Ovary (tissue), 9 donors: ENCODE results near the gene LRRC8E. TPM values are rescaled to one million over a fixed set of nuclear protein-coding genes. Genes with fewer than 3 reads are reported as not detected.

Experiments used
- DNase-seq, 5 donors: peaks; one replicate each; pipeline ENCODE4 v3.0.0-alpha.2; 2019 to 2020
- H3K27ac ChIP-seq, 2 donors: fragments of 200-600 bp; one replicate each; pipeline versions ENCODE4 v1.5.1 to v1.8.0; 2019 to 2022
- H3K27me3 ChIP-seq: fragments of 200-600 bp; one replicate; pipeline ENCODE4 v1.8.0; 2022
- H3K36me3 ChIP-seq: fragments of 200-600 bp; sonication (generic); one replicate; pipeline ENCODE4 v1.5.1; 2019
- H3K4me1 ChIP-seq: one replicate; pipeline ENCODE4 v1.8.1; 2013; ENCODE audit warnings: mild to moderate bottlenecking, moderate library complexity; ENCODE audit not compliant: insufficient read depth
- H3K4me3 ChIP-seq: fragments of 200-600 bp; sonication (generic); one replicate; pipeline ENCODE4 v1.5.1; 2017
- H3K9me3 ChIP-seq, 2 donors: fragments of 200-600 bp in 1 of 2; sonication (generic) in 1 of 2; one replicate each; pipeline versions ENCODE4 v1.5.1 to v1.8.1; 2013 to 2019; ENCODE audit warnings: mild to moderate bottlenecking in 1 of 2, moderate library complexity in 1 of 2
- EP300 ChIP-seq: sonication (generic); formaldehyde crosslinking; IDR thresholded peaks from one replicate; pipeline ENCODE4 v1.6.1; 2017; ENCODE audit warnings: antibody characterized with exemption
- POLR2A ChIP-seq: fragments of 450-650 bp; IDR thresholded peaks from one replicate; pipeline ENCODE4 v1.6.1; 2017; ENCODE audit warnings: antibody characterized with exemption, mild to moderate bottlenecking, moderate library complexity
- WGBS, 3 donors: extraction: QIAGEN DNeasy Blood & Tissue Kit in 1 of 3; methylation state at CpG; one replicate each; pipeline versions ENCODE4 v1.1.5 to v1.1.7; 2013 to 2017; 5-methylcytosine and 5-hydroxymethylcytosine counted together
- intact Hi-C, 4 donors: fragments of 100-400 bp; cut with DNase I; formaldehyde crosslinking; loops; one replicate each; pipeline versions ENCODE4 v1.11.0 to v1.15.1; 2022 to 2023
- polyA plus RNA-seq, 2 donors: library from polyadenylated mRNA; stranded (reverse); fragments of 200-250 nt in 1 of 2; fragments of 350-450 nt in 1 of 2; fragmentation: Illumina TruSeq in 1 of 2; extraction: RNeasy Lipid Tissue Mini Kit (QIAGEN cat#74804) in 1 of 2; gene quantifications; one replicate each; pipeline ENCODE4 v1.2.3, GENCODE V29; 2013 to 2014
- total RNA-seq, 7 donors: library from RNA; depleted of rRNA in 2 of 7; stranded (reverse); fragments of >200 nt in 2 of 7; fragmentation: NEBNext Ultra II Directional in 3 of 7; extraction: Animal tissue kit (Norgen Biotek cat#: 25700) in 3 of 7; gene quantifications; one replicate each; pipeline versions ENCODE4 v1.1.0 to v1.2.4, GENCODE V29; 2016 to 2023
- TF ChIP-seq, protein P1 (sequence below), 3 donors: fragments of 450-650 bp in 2 of 3; fragments of 200-600 bp in 1 of 3; IDR thresholded peaks; one replicate each; pipeline versions ENCODE4 v1.5.1 to v1.8.0; 2016 to 2022; ENCODE audit warnings: antibody characterized with exemption in 3 of 3, mild to moderate bottlenecking in 1 of 3
- donor health status: DM: no; HTN: no; CAD: no; lungs with moderate emphysema.
- donor health status: DM: no; HTN: no; CAD: no.
- donor health status: Bipolar disorder and iron deficiency.
- donor health status: DM: yes; HTN: yes; CAD: no.
- donor health status: DM: no; HTN: no; CAD: no.
- donor health status: DM: yes; HTN: yes; CAD: no.

The LRRC8E gene
- total and polyA plus RNA-seq, 9 donors, result 0.10 to 2.1 (median 0.72) TPM; not detected in 2

DNA sequence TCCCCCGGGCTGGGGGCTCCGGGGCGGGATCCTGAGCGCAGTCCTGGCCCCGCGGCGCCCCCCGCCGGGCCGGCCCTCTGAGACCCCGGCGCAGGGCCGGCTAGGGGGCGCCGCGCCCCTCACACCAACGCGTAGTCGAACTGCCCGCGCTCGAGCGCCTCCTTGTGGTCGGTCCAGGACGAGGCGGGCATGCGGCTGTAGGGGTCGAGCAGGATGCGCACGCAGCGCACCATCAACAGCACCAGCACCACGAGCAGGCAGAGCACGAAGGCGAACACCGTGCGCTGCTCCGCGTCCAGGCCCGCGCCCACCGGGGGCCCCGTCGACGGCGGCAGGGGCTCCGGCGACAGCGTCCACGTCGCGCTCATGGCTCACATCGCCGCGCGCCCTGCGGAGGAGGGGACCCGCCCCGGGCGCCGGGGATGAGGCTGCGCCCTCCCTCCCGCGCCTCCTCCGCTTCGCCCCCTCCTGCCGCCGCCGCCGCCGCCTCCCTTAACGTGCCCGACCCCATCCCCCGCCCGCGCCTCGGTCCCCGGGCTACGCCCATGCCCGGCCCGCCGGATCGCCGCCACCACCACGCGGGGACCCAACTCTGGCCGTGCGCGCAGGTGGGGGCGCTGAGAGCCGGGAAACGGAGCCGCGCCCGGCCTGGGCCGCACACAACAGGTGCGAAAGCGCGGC lies 37.0 kb downstream of the LRRC8E start:
- peaks cover 45% of the 10 kb centered on the region for H3K4me1 ChIP-seq
- H3K9me3 ChIP-seq, result no peaks in the 10 kb centered on the region
- peak; percentile 64 to 87 (median 79) for DNase-seq
- intact Hi-C loops, result no loop called here
- no peaks in the 10 kb centered on the region for H3K27me3 ChIP-seq
- H3K4me3 ChIP-seq, result peak overlapping the region; percentile 41
- no peaks in the 10 kb centered on the region for H3K36me3 ChIP-seq
- no peak overlapping the region for H3K27ac ChIP-seq
- 0 to 1% (median 1%) methylated on average over 65 to 98 of the region's 98 CpGs for WGBS, 3 donors
- TF ChIP-seq, protein P1, sequence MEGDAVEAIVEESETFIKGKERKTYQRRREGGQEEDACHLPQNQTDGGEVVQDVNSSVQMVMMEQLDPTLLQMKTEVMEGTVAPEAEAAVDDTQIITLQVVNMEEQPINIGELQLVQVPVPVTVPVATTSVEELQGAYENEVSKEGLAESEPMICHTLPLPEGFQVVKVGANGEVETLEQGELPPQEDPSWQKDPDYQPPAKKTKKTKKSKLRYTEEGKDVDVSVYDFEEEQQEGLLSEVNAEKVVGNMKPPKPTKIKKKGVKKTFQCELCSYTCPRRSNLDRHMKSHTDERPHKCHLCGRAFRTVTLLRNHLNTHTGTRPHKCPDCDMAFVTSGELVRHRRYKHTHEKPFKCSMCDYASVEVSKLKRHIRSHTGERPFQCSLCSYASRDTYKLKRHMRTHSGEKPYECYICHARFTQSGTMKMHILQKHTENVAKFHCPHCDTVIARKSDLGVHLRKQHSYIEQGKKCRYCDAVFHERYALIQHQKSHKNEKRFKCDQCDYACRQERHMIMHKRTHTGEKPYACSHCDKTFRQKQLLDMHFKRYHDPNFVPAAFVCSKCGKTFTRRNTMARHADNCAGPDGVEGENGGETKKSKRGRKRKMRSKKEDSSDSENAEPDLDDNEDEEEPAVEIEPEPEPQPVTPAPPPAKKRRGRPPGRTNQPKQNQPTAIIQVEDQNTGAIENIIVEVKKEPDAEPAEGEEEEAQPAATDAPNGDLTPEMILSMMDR (IDR thresholded peaks at IDR 0.05), result peak; percentile 55 to 78 (median 66)
- TF ChIP-seq EP300, result no peak

DNA sequence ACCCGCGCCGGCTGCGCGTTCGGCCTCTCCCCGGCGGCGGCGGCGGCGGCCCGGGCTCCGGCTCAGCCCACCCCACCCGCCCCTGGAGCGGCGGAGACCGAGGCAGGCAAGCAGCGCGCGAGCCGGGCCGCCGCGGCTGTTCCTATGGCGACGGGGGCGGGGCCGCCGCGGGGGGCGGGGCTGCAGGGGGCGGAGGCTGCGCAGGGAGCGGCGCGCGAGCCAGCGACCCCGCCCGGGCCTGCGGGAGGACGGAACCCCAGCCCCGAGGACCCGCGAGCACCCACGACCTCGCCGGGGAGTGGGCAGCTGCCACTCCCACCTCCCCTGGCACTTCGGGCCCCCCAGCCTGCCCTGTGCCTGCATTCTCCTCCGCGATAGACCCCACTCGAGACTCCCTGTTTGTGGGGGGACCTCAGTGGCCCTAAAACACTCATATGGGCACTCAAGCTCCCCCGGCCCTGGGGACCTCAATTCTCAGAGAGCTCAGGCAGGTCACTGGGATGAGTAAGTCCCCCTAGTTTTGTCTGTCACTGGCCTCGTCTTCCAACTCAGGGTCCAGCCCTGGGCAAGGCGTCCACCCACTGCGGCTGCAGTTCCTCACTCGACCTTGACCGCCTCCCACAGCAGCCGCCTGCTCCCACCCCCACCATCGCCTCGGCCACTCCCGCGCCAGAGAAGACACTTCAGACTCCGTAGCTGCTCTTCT lies 37.9 kb downstream of the LRRC8E start, which contains the start of gene CTXN1:
Gene CTXN1, minus strand, starts transcription at position 115 of the 706 bp plus-strand sequence. CDS start 597 bp downstream, outside the sequence.
- peak within 1 kb of the TSS; percentile 25 to 88 for H3K27ac ChIP-seq

DNA sequence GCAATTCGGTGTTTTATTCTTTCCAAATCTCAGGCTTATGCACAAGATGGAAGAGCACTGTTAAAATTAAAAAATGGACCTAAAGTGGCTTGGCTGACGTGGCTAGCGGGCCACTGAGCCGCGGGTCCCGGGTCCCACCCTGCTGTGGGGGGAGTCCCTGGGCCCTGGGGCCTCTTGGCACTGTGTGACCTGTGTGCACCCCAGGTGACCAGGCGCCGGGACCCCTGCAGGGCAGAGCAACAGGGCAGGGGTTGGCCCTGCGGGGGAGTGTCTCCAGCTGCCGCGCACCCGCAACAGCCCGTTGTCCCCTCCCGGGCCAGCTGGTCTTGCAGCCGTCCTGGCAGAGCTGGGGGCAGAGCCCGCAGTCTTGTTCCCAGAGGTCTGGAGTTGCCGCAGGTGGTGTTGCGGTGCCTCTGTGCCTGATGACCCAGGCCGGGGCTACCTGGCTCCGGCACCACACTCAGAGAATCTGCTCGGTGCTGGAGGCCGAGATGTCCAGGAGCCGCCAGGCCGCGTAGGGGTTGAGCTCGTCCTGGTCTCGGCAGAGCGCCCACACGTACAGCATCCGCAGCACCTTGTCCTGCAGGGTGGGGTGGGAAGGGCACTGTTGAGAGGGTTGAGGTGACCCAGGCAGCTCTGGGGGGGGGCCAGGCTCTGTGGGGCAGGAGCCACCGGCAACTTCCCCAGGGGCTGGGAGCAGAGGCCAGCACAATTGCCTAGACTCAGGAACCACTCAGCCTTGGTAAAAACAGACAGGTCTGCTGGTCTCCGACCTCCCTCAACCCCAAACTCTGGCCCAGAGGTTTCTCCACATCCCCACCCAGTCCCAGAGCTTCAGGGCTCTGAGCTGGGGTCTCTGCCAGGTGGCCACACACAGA lies 38.7 kb downstream of the LRRC8E start:
- no peaks in the 10 kb centered on the region for H3K27me3 ChIP-seq
- peaks cover 35% of the 10 kb centered on the region for H3K4me1 ChIP-seq
- H3K4me3 ChIP-seq, result peak overlapping the region; percentile 41
- WGBS, 3 donors, result 20 to 46% (median 31%) methylated on average over 20 to 32 of the region's 32 CpGs
- no peaks in the 10 kb centered on the region for H3K36me3 ChIP-seq
- intact Hi-C loops, result no loop called here
- peak overlapping the region; percentile 70 to 88 for H3K27ac ChIP-seq
- TF ChIP-seq EP300 (no peak), POLR2A (no peak)
- TF ChIP-seq, protein P1 (IDR thresholded peaks at IDR 0.05), result no peak
- peak; percentile 48 to 67 (median 60) for DNase-seq
- H3K9me3 ChIP-seq, result no peaks in the 10 kb centered on the region

More for the DNA sequence above, 37.9 kb downstream of the LRRC8E start, which contains the start of gene CTXN1:
- DNase-seq, result peak; percentile 78 to 91 (median 87)
- peak within 1 kb of the TSS; percentile 41 for H3K4me3 ChIP-seq
- no peaks in the 10 kb centered on the region for H3K27me3 ChIP-seq
- no peaks in the 10 kb centered on the region for H3K9me3 ChIP-seq
- peaks cover 42% of the 10 kb centered on the region for H3K4me1 ChIP-seq
- 1 to 7% (median 4%) methylated on average over 15 to 65 of the region's 65 CpGs for WGBS, 3 donors
- no peaks in the 10 kb centered on the region for H3K36me3 ChIP-seq
- TF ChIP-seq POLR2A (no peak), EP300 (no peak)
- TF ChIP-seq, protein P1 (IDR thresholded peaks at IDR 0.05), result peak in 2 of 3 donors; percentile 38 to 42
- intact Hi-C loops, result no loop called here
